Activated naive CD8-positive, alpha-beta T cell treated with anti-CD3 and anti-CD28 coated beads for 36 hours (primary cell): Measurements from ENCODE around the gene KLK13. TPM values are rescaled to one million over a fixed set of nuclear protein-coding genes. Genes with fewer than 3 reads are reported as not detected.

Experiments
- DNase-seq: peaks from one replicate; pipeline ENCODE4 v3.0.0; 2021
- H3K27ac Mint-ChIP-seq: one replicate; pipeline ENCODE4 v1.8.0; 2022; ENCODE audit warnings: mild to moderate bottlenecking, moderate library complexity, mixed read lengths
- H3K27me3 Mint-ChIP-seq: one replicate; pipeline ENCODE4 v1.8.0; 2022; ENCODE audit warnings: mild to moderate bottlenecking, mixed read lengths
- H3K36me3 Mint-ChIP-seq: one replicate; pipeline ENCODE4 v1.8.0; 2021; ENCODE audit warnings: mild to moderate bottlenecking, mixed read lengths
- H3K4me1 Mint-ChIP-seq: one replicate; pipeline ENCODE4 v1.8.0; 2021; ENCODE audit warnings: mixed read lengths
- H3K4me3 Mint-ChIP-seq: one replicate; pipeline ENCODE4 v1.8.0; 2022; ENCODE audit warnings: mild to moderate bottlenecking, moderate library complexity, mixed read lengths
- H3K9me3 Mint-ChIP-seq: one replicate; pipeline ENCODE4 v1.8.0; 2022; ENCODE audit warnings: mixed read lengths
- total RNA-seq, 2 experiments: library from RNA; stranded (reverse); gene quantifications; one replicate each; pipeline ENCODE4 v1.2.3, GENCODE V29; 2021

KLK13 gene
- total RNA-seq, 2 experiments from 2014 or later, result not detected

DNA sequence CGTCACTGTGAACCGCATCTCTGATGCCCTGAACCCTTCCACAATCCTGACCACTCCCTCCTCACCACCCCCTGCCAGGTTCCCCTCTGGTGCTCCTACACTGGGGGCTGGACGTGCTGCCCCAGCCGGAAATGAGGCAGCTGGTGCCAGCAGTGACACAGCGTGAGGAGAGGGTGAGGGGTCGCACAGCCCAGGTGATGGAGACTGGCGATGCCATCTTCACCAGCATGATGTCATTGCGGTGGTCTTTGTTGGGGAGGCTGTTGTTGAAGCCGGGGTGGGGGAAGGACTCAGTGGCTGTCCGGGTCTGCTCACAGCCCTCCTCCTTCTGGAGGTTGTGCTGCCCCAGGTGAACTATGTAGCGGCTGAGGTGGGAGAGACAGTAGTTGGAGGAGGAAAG, 40.9 kb downstream of the KLK13 start:
- DNase-seq, result no peak
- Mint-ChIP-seq H3K4me1 (peaks cover 1% of the 10 kb centered on the region), H3K9me3 (no peaks in the 10 kb centered on the region), H3K4me3 (no peak overlapping the region), H3K27ac (no peak overlapping the region), H3K36me3 (no peaks in the 10 kb centered on the region), H3K27me3 (peaks cover 59% of the 10 kb centered on the region)

DNA sequence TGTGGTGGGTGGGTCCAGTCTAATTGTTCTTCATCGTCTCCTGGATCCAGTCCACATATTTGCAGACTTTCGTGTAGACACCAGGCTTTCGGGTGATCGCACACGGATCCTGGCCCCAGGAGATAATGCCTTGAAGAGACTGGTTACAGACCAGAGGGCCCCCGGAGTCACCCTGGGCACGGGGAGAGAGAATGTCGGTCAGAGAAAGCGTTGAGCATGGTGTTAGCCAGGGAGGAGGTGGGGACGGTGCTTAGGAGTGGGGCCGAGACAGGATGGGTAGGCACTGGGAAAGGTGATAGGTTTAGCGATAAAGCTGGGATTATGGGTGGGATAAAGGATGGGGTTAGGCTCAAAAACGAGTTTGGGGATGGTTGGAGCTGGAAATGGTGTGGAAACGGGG, 42.4 kb downstream of the KLK13 start:
- Mint-ChIP-seq H3K27ac (no peak overlapping the region), H3K4me3 (no peak overlapping the region), H3K4me1 (peaks cover 7% of the 10 kb centered on the region), H3K9me3 (peaks cover 2% of the 10 kb centered on the region), H3K36me3 (no peaks in the 10 kb centered on the region), H3K27me3 (peaks cover 68% of the 10 kb centered on the region)
- DNase-seq, result no peak

DNA sequence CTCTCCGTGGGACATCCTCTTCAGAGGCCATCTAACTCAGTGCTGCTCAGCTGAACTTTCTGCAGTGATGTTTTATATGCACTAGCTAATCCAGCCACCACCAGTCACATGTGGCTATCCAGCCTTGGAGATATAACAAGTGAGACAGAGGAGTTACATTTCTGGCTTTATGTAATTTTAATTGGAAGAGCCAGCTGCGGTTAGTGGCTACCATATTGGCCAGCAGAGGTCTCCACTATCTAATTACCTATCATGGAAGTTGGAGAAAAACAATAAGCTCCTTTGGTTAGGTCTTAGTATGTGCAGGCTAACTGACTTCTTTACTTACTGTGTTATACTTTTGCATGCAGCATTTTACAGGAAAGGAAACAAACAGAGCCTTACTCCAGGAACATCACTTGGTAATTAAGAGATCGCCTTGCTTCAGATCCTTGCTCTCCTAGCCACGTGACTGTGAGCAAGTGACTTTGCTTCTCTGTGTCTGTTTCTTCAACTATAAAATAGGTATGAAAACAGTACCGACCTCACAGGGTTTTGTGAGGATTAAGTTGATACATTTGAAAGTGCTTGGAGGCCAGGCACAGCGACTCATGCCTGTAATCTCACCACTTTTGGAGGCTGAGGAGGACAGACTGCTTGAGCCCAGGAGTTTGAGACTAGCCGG, 43.8 kb downstream of the KLK13 start:
- no peak overlapping the region for H3K27ac Mint-ChIP-seq
- H3K36me3 Mint-ChIP-seq, result no peaks in the 10 kb centered on the region
- H3K4me3 Mint-ChIP-seq, result no peak overlapping the region
- H3K27me3 Mint-ChIP-seq, result peaks cover 71% of the 10 kb centered on the region
- peaks cover 2% of the 10 kb centered on the region for H3K9me3 Mint-ChIP-seq
- no peak for DNase-seq
- H3K4me1 Mint-ChIP-seq, result peaks cover 12% of the 10 kb centered on the region

DNA sequence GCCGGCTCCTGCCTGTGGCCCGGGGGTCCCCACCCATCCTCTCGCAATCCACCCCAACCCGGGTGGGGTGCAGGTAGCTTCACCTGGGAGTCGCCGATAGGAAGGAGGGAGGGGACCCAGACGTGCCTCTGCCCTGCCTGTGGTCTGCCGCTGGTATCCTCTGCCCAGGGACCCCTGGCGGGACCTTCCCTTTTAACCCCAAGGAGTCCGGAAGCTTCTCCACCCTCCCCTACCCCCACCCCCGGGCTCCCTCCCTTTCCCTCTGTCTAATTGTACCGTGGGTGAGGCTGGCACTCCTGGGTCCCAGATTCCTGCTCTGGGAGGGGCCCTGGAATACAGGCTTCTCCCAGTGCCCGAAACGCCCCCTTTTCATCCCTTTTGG, 45.4 kb downstream of the KLK13 start, which contains the start of gene KLK10:
Gene KLK10 (minus strand): TSS at position 166 of the 382 bp plus-strand sequence. CDS start 579 bp downstream, outside the sequence.
- Mint-ChIP-seq H3K4me3 (peak within 1 kb of the TSS; percentile 61), H3K27me3 (peaks cover 75% of the 10 kb centered on the region), H3K9me3 (peaks cover 2% of the 10 kb centered on the region), H3K27ac (no peak within 1 kb of the TSS), H3K4me1 (peaks cover 12% of the 10 kb centered on the region), H3K36me3 (no peaks in the 10 kb centered on the region)
- DNase-seq, result no peak

DNA sequence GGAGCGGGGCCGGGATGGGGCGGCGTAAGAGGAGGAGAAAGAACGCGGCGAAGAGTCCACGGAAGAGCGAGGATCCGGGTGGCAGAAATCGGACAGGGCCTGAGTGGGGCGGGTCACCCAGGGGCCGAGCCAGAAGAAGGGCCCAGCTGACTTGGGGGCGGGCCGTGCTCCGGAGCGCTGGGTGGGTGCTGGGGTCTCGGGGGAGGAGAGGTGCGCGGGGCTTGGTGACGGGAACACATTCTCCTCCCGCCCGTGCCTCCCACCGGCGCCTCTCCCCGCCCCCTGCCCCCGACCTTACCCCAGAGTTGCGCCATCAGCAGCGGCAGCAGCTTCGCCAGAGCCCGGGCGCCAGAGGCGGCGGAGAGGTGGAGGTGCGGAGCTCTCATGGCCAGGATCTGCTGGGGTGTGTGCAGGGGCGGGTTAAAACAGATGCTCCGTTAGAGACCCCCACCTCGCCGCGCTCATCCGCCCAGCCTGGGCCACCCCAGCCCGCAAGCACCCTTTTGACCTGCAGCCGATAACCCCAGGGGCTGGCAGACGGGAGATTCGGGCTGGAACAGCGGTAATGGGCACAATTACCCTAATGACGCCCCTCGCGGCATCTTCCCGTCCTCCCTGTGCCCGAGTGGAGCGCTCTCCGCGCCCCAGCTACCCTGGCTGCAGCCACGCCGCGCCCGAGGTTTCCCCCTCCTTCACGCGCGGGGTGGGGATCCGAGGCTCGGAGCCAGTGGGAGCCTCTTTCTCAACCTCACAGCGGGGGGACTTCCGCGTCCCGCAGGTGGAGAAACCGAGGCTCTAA, 45.9 kb downstream of the KLK13 start:
- Mint-ChIP-seq H3K27me3 (peaks cover 80% of the 10 kb centered on the region), H3K4me1 (peaks cover 12% of the 10 kb centered on the region), H3K9me3 (peaks cover 2% of the 10 kb centered on the region), H3K36me3 (no peaks in the 10 kb centered on the region), H3K27ac (no peak overlapping the region), H3K4me3 (peak overlapping the region; percentile 61)
- DNase-seq, result no peak

DNA sequence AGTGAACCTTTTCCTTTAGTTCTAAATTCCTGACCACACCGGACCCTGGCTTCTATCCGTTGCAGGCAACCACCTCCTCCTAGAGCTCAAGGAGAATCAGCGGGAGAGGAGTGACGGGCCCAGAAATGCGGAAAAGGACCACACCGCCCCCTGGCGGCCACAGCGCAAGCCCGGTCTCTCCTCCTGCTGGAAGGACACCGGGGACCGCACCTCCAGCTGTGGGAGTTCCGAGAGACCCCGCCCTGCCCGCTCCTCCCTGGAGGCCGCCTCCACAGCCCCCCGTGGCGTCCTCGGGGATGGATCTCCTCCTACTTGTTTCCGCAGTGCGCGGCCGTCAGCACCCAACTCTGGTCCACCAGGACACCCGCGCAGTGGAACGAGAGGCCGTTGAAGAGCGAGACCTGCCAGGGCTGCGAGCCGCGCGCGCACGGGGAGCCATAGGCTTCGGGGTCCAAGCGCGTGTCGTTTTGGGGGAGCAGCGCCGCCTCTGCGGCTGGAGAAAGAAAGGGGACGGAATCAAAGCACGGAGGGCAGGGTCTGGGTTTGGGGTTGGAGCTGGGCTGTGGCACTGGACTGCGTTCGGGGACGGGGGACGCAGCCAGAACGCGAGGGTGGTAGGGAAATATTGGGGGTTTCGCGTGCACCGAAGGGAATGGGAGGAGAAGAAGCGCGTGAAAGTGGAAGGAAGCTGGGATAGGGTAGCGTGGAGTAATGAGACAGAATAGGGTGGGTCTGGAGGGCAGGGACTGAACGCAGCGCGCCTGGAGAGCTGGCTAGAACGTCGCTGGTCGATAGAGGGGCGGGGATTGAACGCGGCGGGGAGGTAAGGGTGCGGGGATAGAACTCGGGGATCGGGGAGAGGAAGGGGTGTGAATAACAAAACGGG, 47.9 kb downstream of the KLK13 start:
- Mint-ChIP-seq H3K27me3 (peaks cover 82% of the 10 kb centered on the region), H3K4me3 (peak overlapping the region; percentile 42), H3K9me3 (peaks cover 2% of the 10 kb centered on the region), H3K27ac (no peak overlapping the region), H3K4me1 (peaks cover 12% of the 10 kb centered on the region), H3K36me3 (no peaks in the 10 kb centered on the region)
- DNase-seq, result peak; percentile 53

DNA sequence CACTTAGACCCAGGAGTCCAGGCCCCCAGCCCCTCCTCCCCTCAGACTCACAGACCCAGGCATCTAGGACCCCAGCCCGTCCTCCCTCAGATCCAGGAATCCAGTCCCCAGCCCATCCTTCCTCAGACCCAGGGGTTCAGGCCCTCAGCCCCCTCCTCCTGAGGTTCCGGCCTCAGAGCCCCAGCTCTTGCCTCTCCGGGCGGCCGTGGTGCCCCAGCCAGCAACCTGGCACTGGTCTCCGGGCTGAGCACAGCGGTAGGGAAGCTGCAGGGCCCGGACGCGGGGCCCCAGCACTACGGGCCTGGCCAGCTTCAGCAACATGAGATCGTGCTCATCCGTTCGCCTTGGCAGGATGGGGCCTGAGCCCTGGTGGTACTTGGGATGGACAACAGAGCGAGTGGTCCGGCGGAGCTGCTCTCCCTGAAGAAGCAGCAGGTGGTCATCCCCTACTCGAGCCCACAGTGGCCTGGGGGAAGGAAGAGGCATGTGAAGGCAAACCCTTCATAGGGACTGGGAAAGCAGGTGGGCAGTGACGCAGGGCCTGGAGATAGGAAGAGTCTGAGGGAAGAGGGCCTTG, 49.1 kb downstream of the KLK13 start:
- Mint-ChIP-seq H3K27me3 (peaks cover 86% of the 10 kb centered on the region), H3K36me3 (no peaks in the 10 kb centered on the region), H3K4me3 (no peak overlapping the region), H3K27ac (no peak overlapping the region), H3K4me1 (peaks cover 12% of the 10 kb centered on the region), H3K9me3 (peaks cover 2% of the 10 kb centered on the region)
- no peak for DNase-seq

DNA sequence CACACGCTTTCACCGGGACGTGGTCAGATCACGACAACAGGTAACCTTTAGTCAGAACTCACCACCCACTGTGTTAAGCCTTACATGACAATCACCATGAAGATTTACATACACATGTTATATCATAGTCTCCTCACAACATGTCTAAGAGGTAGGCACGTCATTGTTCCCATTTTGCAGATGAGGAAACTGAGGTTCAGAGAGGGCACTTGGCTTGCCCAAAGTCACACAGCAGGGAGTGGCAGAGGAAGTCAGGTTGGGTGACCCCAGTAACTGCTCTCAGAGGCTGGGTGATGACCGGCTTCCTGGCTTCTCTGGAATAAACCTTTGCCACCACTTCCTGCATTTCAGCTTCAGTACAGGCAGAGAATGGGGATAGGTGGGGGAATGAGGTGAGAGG, 50.6 kb downstream of the KLK13 start:
- H3K4me3 Mint-ChIP-seq, result no peak overlapping the region
- H3K36me3 Mint-ChIP-seq, result no peaks in the 10 kb centered on the region
- H3K27me3 Mint-ChIP-seq, result peaks cover 87% of the 10 kb centered on the region
- peaks cover 10% of the 10 kb centered on the region for H3K4me1 Mint-ChIP-seq
- DNase-seq, result no peak
- H3K27ac Mint-ChIP-seq, result no peak overlapping the region
- H3K9me3 Mint-ChIP-seq, result peaks cover 2% of the 10 kb centered on the region

DNA sequence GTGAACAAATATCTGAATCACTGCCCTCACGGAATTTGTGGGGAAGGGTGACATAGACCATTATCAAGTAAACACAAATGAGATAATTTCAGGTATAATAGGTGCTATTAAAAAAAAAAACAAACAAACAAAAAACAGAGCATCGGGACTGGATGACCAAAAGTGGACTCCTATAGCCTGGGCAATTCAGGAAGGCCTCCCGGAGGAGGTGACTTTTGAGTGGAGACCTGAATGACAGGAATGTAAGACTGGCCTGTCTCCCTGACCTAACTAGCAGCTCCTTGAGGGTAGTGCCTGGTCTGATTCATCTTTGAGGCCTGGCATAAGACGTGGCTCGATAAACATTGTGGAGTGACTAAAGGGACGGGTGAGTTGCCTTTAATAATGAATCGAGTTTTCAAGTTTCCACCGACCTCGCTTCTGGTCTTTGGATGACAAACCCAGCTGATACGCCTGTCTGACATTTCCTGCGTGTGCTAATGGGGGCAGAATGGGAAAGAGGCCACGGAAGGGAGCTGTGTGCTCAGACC, 52.2 kb downstream of the KLK13 start:
- peaks cover 77% of the 10 kb centered on the region for H3K27me3 Mint-ChIP-seq
- H3K4me3 Mint-ChIP-seq, result no peak overlapping the region
- no peaks in the 10 kb centered on the region for H3K36me3 Mint-ChIP-seq
- no peaks in the 10 kb centered on the region for H3K9me3 Mint-ChIP-seq
- no peak overlapping the region for H3K27ac Mint-ChIP-seq
- no peak for DNase-seq
- peaks cover 5% of the 10 kb centered on the region for H3K4me1 Mint-ChIP-seq

DNA sequence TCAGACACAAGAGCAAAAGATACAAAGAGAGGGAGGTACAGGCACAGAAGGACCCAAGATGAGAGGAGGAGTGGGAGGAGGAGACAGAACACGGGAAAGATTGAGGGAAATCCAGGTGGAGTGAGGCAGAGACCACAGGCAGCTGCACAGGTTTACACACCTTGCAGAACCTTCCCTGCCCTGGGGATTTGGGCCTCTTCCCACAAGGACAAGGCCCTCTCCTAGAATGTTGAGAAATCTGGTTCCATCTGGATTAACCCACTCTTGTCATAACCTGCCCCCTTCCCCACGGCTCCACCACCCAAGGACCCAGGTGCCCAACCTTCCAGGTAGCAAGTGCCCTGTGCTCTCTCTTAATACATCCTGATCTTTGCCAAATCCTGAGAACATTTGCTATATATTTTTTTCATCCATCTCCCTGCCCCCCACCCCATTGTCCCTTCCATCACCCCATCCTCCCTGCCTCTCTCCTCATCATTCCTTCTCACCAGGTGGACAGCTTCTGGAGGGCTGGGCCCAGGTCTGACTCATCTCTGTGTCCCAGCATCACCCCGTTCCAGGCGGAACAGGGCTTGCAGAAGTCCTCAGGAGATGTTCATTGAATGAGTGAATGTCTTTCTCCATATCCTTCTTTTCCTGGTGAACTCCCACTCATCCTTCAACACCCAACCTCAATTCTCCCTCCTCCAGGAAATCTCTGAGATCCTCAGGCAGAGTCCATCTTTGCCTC, 54.7 kb downstream of the KLK13 start:
- Mint-ChIP-seq H3K9me3 (no peaks in the 10 kb centered on the region), H3K36me3 (no peaks in the 10 kb centered on the region), H3K4me1 (no peaks in the 10 kb centered on the region), H3K27me3 (peaks cover 60% of the 10 kb centered on the region), H3K27ac (no peak overlapping the region), H3K4me3 (no peak overlapping the region)
- DNase-seq, result no peak

DNA sequence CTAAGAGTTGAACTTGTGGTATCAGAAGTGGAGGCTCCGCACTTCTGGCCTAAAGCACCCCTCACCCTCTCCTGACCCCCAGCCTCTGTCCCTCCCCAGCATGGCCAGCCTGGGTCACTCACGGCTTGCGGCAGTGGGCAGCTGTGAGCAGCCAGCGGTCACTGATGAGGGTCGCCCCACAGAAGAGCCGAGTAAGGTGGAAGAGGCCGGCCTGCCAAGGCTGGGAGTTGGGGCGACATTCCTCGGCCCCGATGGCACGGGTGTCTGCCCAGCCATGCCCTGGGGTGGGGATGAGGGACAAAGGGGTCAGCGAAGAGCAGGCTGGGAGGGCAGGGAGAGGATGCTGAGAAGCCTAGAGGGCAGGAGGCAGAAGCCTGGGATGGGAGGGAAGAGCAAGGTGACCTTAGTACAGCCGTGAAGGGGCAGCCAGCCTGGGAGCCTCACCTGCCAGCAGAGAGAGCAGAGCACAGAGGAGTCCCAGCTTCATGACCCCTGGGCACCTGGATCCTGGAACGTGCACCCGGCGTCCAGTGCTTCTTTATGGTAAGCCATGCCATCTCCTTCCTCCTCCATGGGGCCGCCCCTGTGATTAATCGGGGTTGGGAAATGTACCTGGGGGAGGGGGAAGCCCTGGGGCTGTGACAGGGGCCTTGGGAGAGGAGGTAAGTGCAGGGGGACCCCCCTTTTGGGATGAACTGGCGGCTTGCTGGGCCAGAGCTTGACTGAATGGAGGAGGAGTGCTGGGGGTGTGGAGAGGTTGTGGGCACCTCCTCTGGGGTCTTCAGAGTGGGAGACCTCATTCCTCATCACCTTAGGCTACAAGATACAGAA, 55.6 kb downstream of the KLK13 start:
- no peak for DNase-seq
- H3K4me1 Mint-ChIP-seq, result no peaks in the 10 kb centered on the region
- H3K4me3 Mint-ChIP-seq, result no peak overlapping the region
- no peaks in the 10 kb centered on the region for H3K36me3 Mint-ChIP-seq
- H3K9me3 Mint-ChIP-seq, result no peaks in the 10 kb centered on the region
- H3K27me3 Mint-ChIP-seq, result peaks cover 51% of the 10 kb centered on the region
- H3K27ac Mint-ChIP-seq, result no peak overlapping the region

DNA sequence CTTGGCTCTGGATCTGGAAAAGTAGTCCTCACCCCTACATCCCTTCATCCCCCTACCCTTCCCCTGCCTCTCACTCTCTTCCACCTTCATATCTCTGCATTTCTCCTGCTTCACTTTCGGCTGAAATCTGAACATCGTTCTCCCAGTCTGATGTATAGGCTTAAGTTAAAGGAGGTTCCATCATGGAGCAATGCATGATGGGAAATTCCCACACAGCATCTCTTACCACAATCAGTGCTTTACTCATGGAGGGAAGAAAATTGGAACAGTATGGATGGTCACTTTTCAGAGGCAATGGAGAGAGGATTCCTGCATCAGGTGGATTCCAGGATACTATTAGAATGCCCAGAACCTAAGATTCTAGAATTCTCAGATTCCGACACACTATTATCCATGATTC, 57.4 kb downstream of the KLK13 start:
- no peak for DNase-seq

DNA sequence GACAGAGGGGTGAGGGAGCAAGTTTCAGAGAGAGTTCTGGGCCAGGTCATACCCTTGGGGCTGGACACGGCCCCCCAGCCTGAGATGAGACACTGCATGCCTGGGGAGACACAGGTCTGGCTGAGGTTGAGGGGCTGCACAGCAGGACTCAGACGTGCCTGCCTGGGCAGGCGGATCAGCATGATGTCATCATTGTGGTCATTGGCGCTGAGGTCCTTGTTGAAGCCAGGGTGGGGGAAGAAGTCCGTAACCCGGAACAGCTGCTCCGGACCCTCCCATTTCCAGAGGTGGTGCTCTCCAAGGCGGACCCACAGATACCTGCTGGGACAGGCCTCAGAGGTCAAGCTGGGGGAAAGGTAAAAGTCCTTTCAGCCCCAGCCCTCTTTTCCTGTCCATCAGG, 58.5 kb downstream of the KLK13 start:
- H3K4me3 Mint-ChIP-seq, result no peak overlapping the region
- H3K4me1 Mint-ChIP-seq, result peaks cover 2% of the 10 kb centered on the region
- no peak overlapping the region for H3K27ac Mint-ChIP-seq
- DNase-seq, result no peak
- no peaks in the 10 kb centered on the region for H3K9me3 Mint-ChIP-seq
- no peaks in the 10 kb centered on the region for H3K36me3 Mint-ChIP-seq
- H3K27me3 Mint-ChIP-seq, result peaks cover 53% of the 10 kb centered on the region

More for the DNA sequence above, 57.4 kb downstream of the KLK13 start:
- no peak overlapping the region for H3K4me3 Mint-ChIP-seq
- H3K27ac Mint-ChIP-seq, result no peak overlapping the region
- H3K4me1 Mint-ChIP-seq, result no peaks in the 10 kb centered on the region
- peaks cover 45% of the 10 kb centered on the region for H3K27me3 Mint-ChIP-seq
- no peaks in the 10 kb centered on the region for H3K9me3 Mint-ChIP-seq
- no peaks in the 10 kb centered on the region for H3K36me3 Mint-ChIP-seq
